Measurements from ENCODE around the gene DGKH.
"Not testable (repeated sequence)": the region's sequence is repeated elsewhere in the genome, so short reads cannot be mapped to it uniquely, and the experiment has no call there.

DGKH gene

DNA sequence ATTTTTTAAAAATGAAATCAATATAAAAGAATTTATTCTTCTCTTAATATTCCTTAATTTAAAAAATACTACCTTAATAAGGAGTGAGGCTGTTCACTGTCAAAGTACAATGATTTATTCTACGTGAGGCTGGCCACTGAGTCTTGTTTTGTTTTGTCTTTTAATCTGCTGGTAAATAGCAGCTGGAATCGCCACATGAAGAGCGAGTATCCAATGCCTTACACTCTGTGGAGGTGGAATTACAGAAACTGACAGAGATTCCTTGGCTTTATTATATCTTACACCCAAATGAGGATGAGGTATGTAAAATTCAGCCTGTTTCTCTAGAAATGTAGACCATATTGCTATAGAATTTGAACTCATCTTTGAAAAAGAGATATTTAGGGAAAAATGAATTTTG lies 170.6 kb downstream of the DGKH start:
- CTCF ChIA-PET, result no interaction called here
- POLR2A ChIA-PET, result no interaction called here
- no peak for DNase-seq (ENCODE audit: extremely low spot score)
- TF ChIP-seq, protein P1, sequence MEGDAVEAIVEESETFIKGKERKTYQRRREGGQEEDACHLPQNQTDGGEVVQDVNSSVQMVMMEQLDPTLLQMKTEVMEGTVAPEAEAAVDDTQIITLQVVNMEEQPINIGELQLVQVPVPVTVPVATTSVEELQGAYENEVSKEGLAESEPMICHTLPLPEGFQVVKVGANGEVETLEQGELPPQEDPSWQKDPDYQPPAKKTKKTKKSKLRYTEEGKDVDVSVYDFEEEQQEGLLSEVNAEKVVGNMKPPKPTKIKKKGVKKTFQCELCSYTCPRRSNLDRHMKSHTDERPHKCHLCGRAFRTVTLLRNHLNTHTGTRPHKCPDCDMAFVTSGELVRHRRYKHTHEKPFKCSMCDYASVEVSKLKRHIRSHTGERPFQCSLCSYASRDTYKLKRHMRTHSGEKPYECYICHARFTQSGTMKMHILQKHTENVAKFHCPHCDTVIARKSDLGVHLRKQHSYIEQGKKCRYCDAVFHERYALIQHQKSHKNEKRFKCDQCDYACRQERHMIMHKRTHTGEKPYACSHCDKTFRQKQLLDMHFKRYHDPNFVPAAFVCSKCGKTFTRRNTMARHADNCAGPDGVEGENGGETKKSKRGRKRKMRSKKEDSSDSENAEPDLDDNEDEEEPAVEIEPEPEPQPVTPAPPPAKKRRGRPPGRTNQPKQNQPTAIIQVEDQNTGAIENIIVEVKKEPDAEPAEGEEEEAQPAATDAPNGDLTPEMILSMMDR (IDR thresholded peaks at IDR 0.05; ENCODE audit: control extremely low read depth, extremely low read depth, low read depth, missing control alignments), result no peak

DNA sequence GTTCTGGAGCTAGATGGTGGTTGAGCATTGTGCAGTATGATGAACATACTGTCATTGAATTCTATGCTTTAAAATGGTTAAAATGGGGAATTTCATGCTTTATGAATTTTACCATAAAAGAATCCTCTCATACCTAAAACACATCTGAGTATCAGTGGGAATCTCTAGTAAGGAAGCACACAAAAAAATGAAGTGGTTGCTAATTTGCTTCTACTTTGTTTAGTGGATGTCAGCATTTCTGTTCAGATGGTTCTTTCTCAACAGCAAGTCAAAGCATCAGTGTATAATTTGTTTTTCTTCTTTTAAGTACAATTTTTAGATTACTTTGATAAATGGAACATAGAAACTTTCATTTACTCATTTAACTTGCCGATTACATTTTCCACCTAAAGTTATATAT lies 171.4 kb downstream of the DGKH start:
- ChIA-PET POLR2A (no interaction called here), CTCF (interaction anchor here (1.0 to 1.6 kb wide), 3 partner anchors 13 to 40 kb away, joined by 3 to 7 read pairs (median 3); no protein-coding TSS in a partner anchor)
- no peak for DNase-seq (ENCODE audit: extremely low spot score)
- TF ChIP-seq, protein P1 (IDR thresholded peaks at IDR 0.05; ENCODE audit: control extremely low read depth, extremely low read depth, low read depth, missing control alignments), result no peak

DNA sequence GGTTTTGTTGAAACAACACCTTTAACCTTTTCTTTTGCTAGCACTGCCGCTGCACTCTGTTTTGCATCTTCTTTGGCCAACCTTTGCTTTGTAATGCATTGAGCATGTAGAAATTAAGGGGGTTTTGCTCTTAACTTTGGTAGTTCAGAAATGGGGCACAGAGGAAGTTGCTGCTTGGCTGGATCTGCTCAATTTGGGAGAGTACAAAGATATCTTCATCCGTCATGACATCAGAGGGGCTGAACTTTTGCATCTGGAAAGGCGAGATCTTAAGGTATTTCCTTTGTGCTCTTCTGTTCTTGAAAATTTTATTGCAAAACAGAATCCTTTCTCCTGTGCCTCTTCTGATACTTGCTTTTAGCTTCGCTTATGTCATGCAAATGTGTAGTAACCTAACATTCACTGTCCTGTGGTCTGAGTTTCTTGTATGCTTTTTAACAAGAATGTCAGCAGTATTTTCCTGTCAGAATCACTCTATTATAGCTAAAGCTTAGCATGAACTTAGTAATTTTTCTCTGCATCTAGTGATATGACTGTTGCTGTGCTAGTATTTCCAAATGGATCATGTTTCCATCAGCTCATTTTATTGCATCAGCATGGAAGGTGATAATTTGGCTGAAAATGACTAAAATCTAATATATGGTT lies 172.8 kb downstream of the DGKH start:
- TF ChIP-seq, protein P1 (IDR thresholded peaks at IDR 0.05; ENCODE audit: control extremely low read depth, extremely low read depth, low read depth, missing control alignments), result no peak
- POLR2A ChIA-PET, result no interaction called here
- CTCF ChIA-PET, result interaction anchor here (1.1 to 1.6 kb wide), 3 partner anchors 12 to 41 kb away, joined by 3 to 7 read pairs (median 3); no protein-coding TSS in a partner anchor
- DNase-seq (ENCODE audit: extremely low spot score), result no peak

DNA sequence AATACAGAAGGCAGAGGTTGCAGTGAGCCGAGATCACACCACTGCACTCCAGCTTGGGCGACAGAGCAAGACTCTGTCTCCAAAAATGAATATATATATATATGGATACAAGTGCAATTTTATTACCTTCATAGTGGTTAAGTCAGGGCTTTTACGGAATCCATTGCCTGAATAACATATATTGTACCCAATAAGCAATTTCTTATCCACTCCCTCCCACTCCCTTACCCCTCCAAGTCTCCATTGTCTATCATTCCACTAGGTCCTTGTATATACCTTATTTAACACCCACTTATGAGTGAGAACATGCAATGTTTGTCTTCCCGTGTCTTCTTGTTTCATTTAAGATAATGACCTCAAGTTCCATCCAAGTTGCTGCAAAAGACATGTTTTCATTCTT lies 175.2 kb downstream of the DGKH start:
- no peak for DNase-seq (ENCODE audit: extremely low spot score)
- CTCF ChIA-PET, result interaction anchor here (1.3 to 1.4 kb wide), 2 partner anchors 9 to 57 kb away, joined by 3 to 4 read pairs; no protein-coding TSS in a partner anchor
- POLR2A ChIA-PET, result no interaction called here
- TF ChIP-seq, protein P1 (IDR thresholded peaks at IDR 0.05; ENCODE audit: control extremely low read depth, extremely low read depth, low read depth, missing control alignments), result no peak

DNA sequence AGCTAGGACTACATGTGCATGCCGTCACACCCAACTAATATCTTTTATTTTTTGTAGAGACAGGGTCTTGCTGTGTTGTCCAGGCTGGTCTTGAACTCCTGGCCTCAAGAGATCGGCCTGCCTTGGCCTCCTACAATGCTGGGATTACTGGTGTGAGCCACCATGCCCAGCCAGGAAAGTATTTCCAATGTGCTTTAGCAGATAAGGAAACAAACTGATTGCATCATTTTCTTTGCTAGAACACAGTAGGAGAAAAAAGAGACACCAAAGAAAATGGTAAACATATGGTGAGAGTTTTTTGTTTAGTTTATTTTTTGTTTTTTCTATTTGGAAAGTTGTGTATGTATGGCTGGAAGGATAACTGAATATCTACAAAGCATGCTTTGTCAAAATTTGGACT lies 176.6 kb downstream of the DGKH start:
- TF ChIP-seq, protein P1 (IDR thresholded peaks at IDR 0.05; ENCODE audit: control extremely low read depth, extremely low read depth, low read depth, missing control alignments), result no peak
- no peak for DNase-seq (ENCODE audit: extremely low spot score)
- ChIA-PET CTCF (interaction anchor here (1.4 to 2.4 kb wide), 3 partner anchors 9 to 58 kb away, joined by 3 to 9 read pairs (median 4); no protein-coding TSS in a partner anchor), POLR2A (no interaction called here)

DNA sequence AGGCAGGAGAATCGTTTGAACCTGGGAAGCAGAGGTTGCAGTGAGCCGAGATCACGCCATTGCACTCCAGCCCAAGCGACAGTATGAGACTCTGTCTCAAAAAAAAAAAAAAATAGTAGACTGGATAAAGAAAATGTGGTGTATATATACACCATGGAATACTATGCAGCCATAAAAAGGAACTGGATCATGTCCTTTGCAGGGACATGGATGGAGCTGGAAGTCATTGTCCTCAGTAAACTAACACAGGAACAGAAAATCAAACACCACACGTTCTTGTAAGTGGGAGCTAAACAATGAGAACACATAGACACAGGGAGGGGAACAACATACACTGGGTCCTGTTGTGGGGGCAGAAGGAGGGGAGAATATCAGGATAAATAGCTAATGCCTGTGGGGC lies 178.3 kb downstream of the DGKH start:
- DNase-seq (ENCODE audit: extremely low spot score); POLR2A ChIA-PET; CTCF ChIA-PET: not testable (repeated sequence)

DNA sequence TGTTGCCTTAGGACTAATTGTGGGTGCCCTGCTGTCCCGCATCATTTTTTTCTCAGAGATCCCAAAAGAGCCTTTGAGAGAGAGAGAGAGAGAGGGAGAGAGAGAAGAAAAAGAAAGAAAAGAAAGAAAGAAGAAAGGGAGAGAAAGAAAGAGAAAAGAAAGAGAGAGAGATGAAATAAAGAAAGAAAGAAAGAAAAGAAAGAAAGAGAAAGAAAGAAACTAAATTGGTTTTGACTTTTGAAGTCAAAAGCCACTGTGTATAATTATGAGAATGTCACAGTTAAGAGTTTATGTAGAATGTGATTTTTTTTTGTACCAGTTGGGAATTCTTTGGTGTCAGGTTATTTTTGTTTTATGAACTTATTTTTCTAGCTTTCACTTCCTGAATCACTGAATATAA lies 180.1 kb downstream of the DGKH start:
- ChIA-PET POLR2A (no interaction called here), CTCF (no interaction called here)
- no peak for DNase-seq (ENCODE audit: extremely low spot score)
- TF ChIP-seq, protein P1 (IDR thresholded peaks at IDR 0.05; ENCODE audit: control extremely low read depth, extremely low read depth, low read depth, missing control alignments), result no peak
